Transverse colon (tissue), 4 donors: Measurements from ENCODE around the gene SMCO2.

ENCODE experiments used
- CTCF ChIP-seq, 5 experiments: fragments of 200-600 bp in 3 of 5; fragments of 450-650 bp in 2 of 5; sonication (generic) in 3 of 5; IDR thresholded peaks; 1 replicate in 2 of 5; 2 replicates in 3 of 5; pipeline ENCODE4 v1.5.1; 2016 to 2017; ENCODE audit warnings: antibody characterized with exemption in 5 of 5, inconsistent platforms in 3 of 5, mild to moderate bottlenecking in 2 of 5, moderate library complexity in 1 of 5
- POLR2AphosphoS5 ChIP-seq, 3 donors: sonication (generic); formaldehyde crosslinking; IDR thresholded peaks; one replicate each; pipeline ENCODE4 v1.6.1; 2016; ENCODE audit warnings: antibody characterized with exemption in 3 of 3

- no peak for TF ChIP-seq CTCF (IDR thresholded peaks at IDR 0.05)
- TF ChIP-seq POLR2AphosphoS5 (IDR thresholded peaks at IDR 0.05), result no peak
These were observed 101.1 kb downstream of the SMCO2 start for GRCh38 chr12:27547592-27547991.
